Fibroblast of lung (primary cell): ENCODE data around the gene ERP44. TPM values are rescaled to one million over a fixed set of nuclear protein-coding genes. Genes with fewer than 3 reads are reported as not detected.

ENCODE experiments used
- DNase-seq, 2 donors: peaks; one replicate each; pipeline versions ENCODE4 v3.0.0 to v3.0.0-alpha.2; 2010; ENCODE audit warnings: low read depth in 2 of 2
- H2AFZ ChIP-seq: 2 replicates; pipeline ENCODE4 v1.5.1; 2012; ENCODE audit warnings: low read length, control low read depth, inconsistent platforms
- H3K27ac ChIP-seq: 2 replicates; pipeline ENCODE4 v1.5.1; 2011; ENCODE audit warnings: low read length, control low read depth; ENCODE audit not compliant: insufficient read depth
- H3K27me3 ChIP-seq: 2 replicates; pipeline ENCODE4 v1.5.1; 2011; ENCODE audit warnings: mild to moderate bottlenecking, low read length; ENCODE audit not compliant: control insufficient read depth, insufficient read depth
- H3K36me3 ChIP-seq: 2 replicates; pipeline ENCODE4 v1.5.1; 2011; ENCODE audit warnings: low read length; ENCODE audit not compliant: control insufficient read depth, insufficient read depth
- H3K4me1 ChIP-seq: 2 replicates; pipeline ENCODE4 v1.5.1; 2011; ENCODE audit warnings: low read length; ENCODE audit not compliant: control insufficient read depth, insufficient read depth; ENCODE audit errors: extremely low read depth
- H3K4me2 ChIP-seq: 2 replicates; pipeline ENCODE4 v1.5.1; 2011; ENCODE audit warnings: low read length, control low read depth; ENCODE audit not compliant: insufficient read depth; ENCODE audit errors: extremely low read depth
- H3K4me3 ChIP-seq, 4 experiments: fragments of 200-600 bp in 1 of 4; sonication (generic) in 1 of 4; replicated peaks in 1 of 4; 2 replicates each; pipeline ENCODE4 v1.5.1; 2011 to 2016; ENCODE audit warnings: low read length in 4 of 4, low read depth in 3 of 4, mild to moderate bottlenecking in 3 of 4, control low read depth in 2 of 4, inconsistent platforms in 1 of 4, mixed read lengths in 1 of 4; ENCODE audit not compliant: insufficient read depth in 1 of 4; ENCODE audit errors: control extremely low read depth in 1 of 4
- H3K79me2 ChIP-seq: 2 replicates; pipeline ENCODE4 v1.5.1; 2012; ENCODE audit warnings: mild to moderate bottlenecking, low read length, inconsistent platforms; ENCODE audit not compliant: control insufficient read depth, insufficient read depth
- H3K9ac ChIP-seq: 2 replicates; pipeline ENCODE4 v1.5.1; 2011; ENCODE audit warnings: mild to moderate bottlenecking, low read length, control low read depth; ENCODE audit not compliant: insufficient read depth
- H3K9me3 ChIP-seq: 2 replicates; pipeline ENCODE4 v1.5.1; 2012; ENCODE audit warnings: low read depth, low read length; ENCODE audit not compliant: control insufficient read depth, insufficient read depth
- H4K20me1 ChIP-seq: 2 replicates; pipeline ENCODE4 v1.5.1; 2011; ENCODE audit warnings: low read length; ENCODE audit not compliant: control insufficient read depth, insufficient read depth; ENCODE audit errors: extremely low read depth
- CTCF ChIP-seq, 2 donors: IDR thresholded peaks in 1 of 2; conservative IDR thresholded peaks in 1 of 2; 1 replicate in 1 of 2; 2 replicates in 1 of 2; pipeline ENCODE4 v1.5.1; 2011 to 2012; ENCODE audit warnings: low read length in 2 of 2, control low read depth in 1 of 2, inconsistent platforms in 1 of 2, low read depth in 1 of 2, mild to moderate bottlenecking in 1 of 2
- EZH2 ChIP-seq: IDR thresholded peaks from 2 replicates; pipeline ENCODE4 v1.5.1; 2012; ENCODE audit warnings: low read length, control low read depth, mild to moderate bottlenecking; ENCODE audit errors: missing control alignments
- polyA plus RNA-seq, 2 donors: library from polyadenylated mRNA; depleted of rRNA in 1 of 2; stranded (reverse) in 1 of 2; unstranded in 1 of 2; fragments of >200 nt; gene quantifications; 2 replicates each; pipeline ENCODE4 v1.2.1, GENCODE V29; 2011 to 2012; ENCODE audit warnings: missing spikeins in 1 of 2
- total RNA-seq: library from RNA; depleted of rRNA; stranded (reverse); fragments of >200 nt; gene quantifications from 2 replicates; pipeline ENCODE4 v1.2.1, GENCODE V29; 2014

ERP44 gene
- total and polyA plus RNA-seq, 2 donors (not counting 1 experiment from before 2014, with no cell fraction given), result 8.6 to 24.0 TPM

- H4K20me1 ChIP-seq, result no peaks in the 10 kb centered on the region
Observed at GRCh38 chr9:99955606-99956005, 143.2 kb downstream of the ERP44 start.

GRCh38 chr9:99954819-99955218 lies 144.0 kb downstream of the ERP44 start:
- H3K9ac ChIP-seq, result no peak overlapping the region
- H3K4me3 ChIP-seq, result no peak overlapping the region
- H3K27ac ChIP-seq, result no peak overlapping the region
- H3K9me3 ChIP-seq, result no peaks in the 10 kb centered on the region
- no peak for DNase-seq
- H3K4me1 ChIP-seq, result no peaks in the 10 kb centered on the region
- H4K20me1 ChIP-seq, result no peaks in the 10 kb centered on the region
- TF ChIP-seq EZH2 (no peak), CTCF (conservative IDR thresholded peaks at IDR 0.05 in 1 of 2, IDR thresholded peaks at IDR 0.05 in 1 of 2; ENCODE audit: low read depth in 1 of 2, low read length in 2 of 2) (no peak)
- no peak overlapping the region for H2AFZ ChIP-seq
- H3K36me3 ChIP-seq, result no peaks in the 10 kb centered on the region
- no peak overlapping the region for H3K4me2 ChIP-seq
- no peaks in the 10 kb centered on the region for H3K27me3 ChIP-seq
- no peaks in the 10 kb centered on the region for H3K79me2 ChIP-seq

More at GRCh38 chr9:99955606-99956005, 143.2 kb downstream of the ERP44 start:
- H3K9me3 ChIP-seq, result no peaks in the 10 kb centered on the region
- no peak for DNase-seq
- no peak overlapping the region for H3K4me3 ChIP-seq
- no peak overlapping the region for H3K27ac ChIP-seq
- no peaks in the 10 kb centered on the region for H3K36me3 ChIP-seq
- no peaks in the 10 kb centered on the region for H3K79me2 ChIP-seq
- no peaks in the 10 kb centered on the region for H3K27me3 ChIP-seq
- H3K9ac ChIP-seq, result no peak overlapping the region
- H3K4me2 ChIP-seq, result no peak overlapping the region
- no peak for TF ChIP-seq CTCF (conservative IDR thresholded peaks at IDR 0.05 in 1 of 2, IDR thresholded peaks at IDR 0.05 in 1 of 2; ENCODE audit: low read depth in 1 of 2, low read length in 2 of 2)
- no peak for TF ChIP-seq EZH2
- H3K4me1 ChIP-seq, result no peaks in the 10 kb centered on the region
- H2AFZ ChIP-seq, result no peak overlapping the region

- no peaks in the 10 kb centered on the region for H3K79me2 ChIP-seq
- H2AFZ ChIP-seq, result no peak overlapping the region
- H3K27ac ChIP-seq, result no peak overlapping the region
- no peaks in the 10 kb centered on the region for H3K9me3 ChIP-seq
- TF ChIP-seq EZH2 (no peak), CTCF (conservative IDR thresholded peaks at IDR 0.05 in 1 of 2, IDR thresholded peaks at IDR 0.05 in 1 of 2; ENCODE audit: low read depth in 1 of 2, low read length in 2 of 2) (no peak)
- H3K9ac ChIP-seq, result no peak overlapping the region
- no peak for DNase-seq
- H3K4me2 ChIP-seq, result no peak overlapping the region
- no peaks in the 10 kb centered on the region for H3K4me1 ChIP-seq
- no peaks in the 10 kb centered on the region for H3K27me3 ChIP-seq
- no peak overlapping the region for H3K4me3 ChIP-seq
- H3K36me3 ChIP-seq, result no peaks in the 10 kb centered on the region
- no peaks in the 10 kb centered on the region for H4K20me1 ChIP-seq
Observed at GRCh38 chr9:99953861-99954507, 144.8 kb downstream of the ERP44 start.
